ENCODE data around the gene ULK4. TPM values are rescaled to one million over a fixed set of nuclear protein-coding genes. Genes with fewer than 3 reads are reported as not detected.

ULK4 gene
- total RNA-seq, 2 donors from 2014 or later, result 28.7 to 38.4 TPM

- Histone ChIP-seq H3K27ac (no peak overlapping the region), H3K36me3 (no peaks in the 10 kb centered on the region), H3K4me1 (ENCODE audit: control insufficient read depth in 1 of 2, low read depth in 2 of 2) (no peaks in the 10 kb centered on the region), H3K4me3 (no peak overlapping the region), H3K27me3 (replicated peaks; ENCODE audit: insufficient read depth) (no peaks in the 10 kb centered on the region), H3K9me3 (no peaks in the 10 kb centered on the region)
- TF ChIP-seq CTCF (IDR thresholded peaks at IDR 0.05), result no peak
- no peak for ATAC-seq (ENCODE audit: insufficient number of reproducible peaks, low FRiP score, low read depth)
- DNase-seq (ENCODE audit: low spot score), result no peak
Observed at GRCh38 chr3:41418961-41419691, 542.8 kb downstream of the ULK4 start.

- Histone ChIP-seq H3K4me3 (no peak overlapping the region), H3K4me1 (ENCODE audit: control insufficient read depth in 1 of 2, low read depth in 2 of 2) (no peaks in the 10 kb centered on the region), H3K27me3 (replicated peaks; ENCODE audit: insufficient read depth) (no peaks in the 10 kb centered on the region), H3K27ac (no peak overlapping the region), H3K9me3 (no peaks in the 10 kb centered on the region), H3K36me3 (no peaks in the 10 kb centered on the region)
- ATAC-seq (ENCODE audit: insufficient number of reproducible peaks, low FRiP score, low read depth), result no peak
- no peak for DNase-seq (ENCODE audit: low spot score)
- TF ChIP-seq CTCF (IDR thresholded peaks at IDR 0.05), result no peak
Observed at GRCh38 chr3:41417574-41417973, 544.3 kb downstream of the ULK4 start.

GRCh38 chr3:41411065-41411464 is 550.8 kb downstream of the ULK4 start:
- Histone ChIP-seq H3K4me3 (no peak overlapping the region), H3K27me3 (replicated peaks; ENCODE audit: insufficient read depth) (no peaks in the 10 kb centered on the region), H3K36me3 (no peaks in the 10 kb centered on the region), H3K4me1 (ENCODE audit: control insufficient read depth in 1 of 2, low read depth in 2 of 2) (no peaks in the 10 kb centered on the region), H3K9me3 (no peaks in the 10 kb centered on the region), H3K27ac (no peak overlapping the region)
- no peak for TF ChIP-seq CTCF (IDR thresholded peaks at IDR 0.05)
- no peak for DNase-seq (ENCODE audit: low spot score)
- no peak for ATAC-seq (ENCODE audit: insufficient number of reproducible peaks, low FRiP score, low read depth)

- Histone ChIP-seq H3K9me3 (no peaks in the 10 kb centered on the region), H3K4me1 (ENCODE audit: control insufficient read depth in 1 of 2, low read depth in 2 of 2) (no peaks in the 10 kb centered on the region), H3K27ac (no peak overlapping the region), H3K27me3 (replicated peaks; ENCODE audit: insufficient read depth) (no peaks in the 10 kb centered on the region), H3K4me3 (no peak overlapping the region), H3K36me3 (no peaks in the 10 kb centered on the region)
- ATAC-seq (ENCODE audit: insufficient number of reproducible peaks, low FRiP score, low read depth) (no peak), DNase-seq (ENCODE audit: low spot score) (no peak)
- no peak for TF ChIP-seq CTCF (IDR thresholded peaks at IDR 0.05)
Observed at GRCh38 chr3:41405466-41405865, 556.4 kb downstream of the ULK4 start.

- Histone ChIP-seq H3K27ac (no peak overlapping the region), H3K4me3 (no peak overlapping the region), H3K36me3 (no peaks in the 10 kb centered on the region), H3K27me3 (replicated peaks; ENCODE audit: insufficient read depth) (no peaks in the 10 kb centered on the region), H3K4me1 (ENCODE audit: control insufficient read depth in 1 of 2, low read depth in 2 of 2) (no peaks in the 10 kb centered on the region), H3K9me3 (no peaks in the 10 kb centered on the region)
- TF ChIP-seq CTCF (IDR thresholded peaks at IDR 0.05), result no peak
- ATAC-seq (ENCODE audit: insufficient number of reproducible peaks, low FRiP score, low read depth) (no peak), DNase-seq (ENCODE audit: low spot score) (no peak)
Observed at GRCh38 chr3:41404582-41404981, 557.3 kb downstream of the ULK4 start.
